Medulla oblongata (tissue), 1 donor: Measurements from ENCODE around the gene PROM2.

Experiments
- DNase-seq: peaks from one replicate; pipeline ENCODE4 v3.0.0-alpha.2; 2015; ENCODE audit errors: extremely low spot score

Gene PROM2

GRCh38 chr2:95284886-95285541, 10.8 kb downstream of the PROM2 start:
- no peak for DNase-seq

- DNase-seq: no peak
Observed at GRCh38 chr2:95285542-95285932, 11.3 kb downstream of the PROM2 start.

GRCh38 chr2:95287336-95287735, 13.1 kb downstream of the PROM2 start:
- no peak for DNase-seq

GRCh38 chr2:95287806-95288205, 13.6 kb downstream of the PROM2 start:
- DNase-seq: no peak

GRCh38 chr2:95289253-95289652, 15.0 kb downstream of the PROM2 start:
- no peak for DNase-seq

- no peak for DNase-seq
Observed at GRCh38 chr2:95291222-95291621, 17.0 kb downstream of the PROM2 start.

GRCh38 chr2:95292623-95293260, 18.5 kb downstream of the PROM2 start:
- DNase-seq: no peak

GRCh38 chr2:95294579-95295250, 20.5 kb downstream of the PROM2 start:
- no peak for DNase-seq

- DNase-seq: no peak
Observed at GRCh38 chr2:95295376-95295775, 21.1 kb downstream of the PROM2 start.

GRCh38 chr2:95296011-95296410, 21.8 kb downstream of the PROM2 start:
- peak; percentile 74 for DNase-seq

- peak; percentile 71 for DNase-seq
Observed at GRCh38 chr2:95296880-95297487, 22.7 kb downstream of the PROM2 start, which contains the start of gene KCNIP3. TSS of gene KCNIP3 (plus strand) at chr2:95297347. CDS start at chr2:95297439, 92 bp downstream.

GRCh38 chr2:95297639-95298395, 23.6 kb downstream of the PROM2 start:
- DNase-seq: no peak

GRCh38 chr2:95298486-95299111, 24.4 kb downstream of the PROM2 start:
- no peak for DNase-seq

- DNase-seq: no peak
Observed at GRCh38 chr2:95299961-95300360, 25.7 kb downstream of the PROM2 start.

GRCh38 chr2:95300450-95300849, 26.2 kb downstream of the PROM2 start:
- DNase-seq: peak; percentile 52

GRCh38 chr2:95301186-95301585, 26.9 kb downstream of the PROM2 start:
- DNase-seq: no peak

- DNase-seq: no peak
Observed at GRCh38 chr2:95301876-95302641, 27.8 kb downstream of the PROM2 start.

- DNase-seq: peak; percentile 58
Observed at GRCh38 chr2:95303191-95303919, 29.1 kb downstream of the PROM2 start.

- DNase-seq: no peak
Observed at GRCh38 chr2:95305380-95306061, 31.3 kb downstream of the PROM2 start.
